ENCODE data around the gene PCSK5. TPM values are rescaled to one million over a fixed set of nuclear protein-coding genes. Genes with fewer than 3 reads are reported as not detected.

Gene PCSK5
- polyA plus RNA-seq, 1 experiment: 1.6 TPM

GRCh38 chr9:76087976-76088375 is 197.5 kb downstream of the PCSK5 start:
- no peak for DNase-seq (ENCODE audit: low read depth, low spot score)

DNA sequence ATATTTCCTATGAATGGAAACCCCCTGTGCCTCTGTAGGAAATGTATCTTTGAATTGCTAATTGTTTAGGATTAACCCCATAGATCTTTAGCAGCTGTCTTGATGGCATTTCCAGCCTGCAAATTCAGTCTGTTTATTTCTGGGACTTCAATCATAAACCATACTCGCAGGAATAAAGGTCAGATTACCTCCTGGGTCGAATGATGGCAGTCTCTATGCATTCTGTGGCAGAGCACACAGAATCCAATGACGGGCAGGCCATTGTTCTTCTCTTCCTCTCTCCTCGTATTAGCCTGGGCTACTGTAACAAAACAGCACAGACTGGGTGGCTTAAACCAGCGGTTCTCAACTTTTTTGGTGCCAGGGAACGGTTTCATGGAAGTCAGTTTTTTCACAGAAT is 199.9 kb downstream of the PCSK5 start:
- POLR2A ChIA-PET: no interaction called here

More at GRCh38 chr9:76087976-76088375, 197.5 kb downstream of the PCSK5 start:
- Histone ChIP-seq H3K9me3 (ENCODE audit: control insufficient read depth, insufficient read depth, low read length) (no peaks in the 10 kb centered on the region), H3K27ac (ENCODE audit: low read depth, low read length) (no peak overlapping the region), H3K27me3 (ENCODE audit: control insufficient read depth, insufficient read depth, low read length) (no peaks in the 10 kb centered on the region), H3K4me3 (ENCODE audit: low read depth, low read length) (no peak overlapping the region)
- ChIA-PET CTCF (interaction anchor here (2.0 kb wide), 1 partner anchor 214 kb away, joined by 15 read pairs; no protein-coding TSS in a partner anchor), POLR2A (no interaction called here)
- TF ChIP-seq CTCF (IDR thresholded peaks at IDR 0.05; ENCODE audit: low read depth, low read length): no peak

DNA sequence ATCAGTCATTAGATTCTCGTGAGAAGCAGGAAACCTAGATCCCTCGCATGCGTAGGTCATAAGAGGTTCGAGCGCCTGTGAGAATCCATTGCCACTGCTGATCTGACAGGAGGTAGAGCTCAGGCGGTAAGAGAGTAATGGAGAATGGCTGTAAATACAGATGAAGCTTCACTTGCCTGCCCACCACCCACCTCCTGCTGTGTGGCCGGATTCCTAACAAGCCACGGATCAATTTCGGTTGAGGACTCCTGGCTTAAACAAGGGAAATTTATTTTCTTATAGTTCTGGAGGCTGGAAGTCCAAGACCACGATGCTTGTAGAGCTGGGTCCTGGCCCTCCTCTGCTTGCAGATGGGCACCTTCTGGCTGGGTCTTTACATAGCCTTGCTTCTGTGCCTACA is 200.4 kb downstream of the PCSK5 start:
- ChIA-PET CTCF (interaction anchor here (1.1 kb wide), 1 partner anchor 23 kb away, joined by 4 read pairs; no protein-coding TSS in a partner anchor), POLR2A (no interaction called here)
- no peaks in the 10 kb centered on the region for H3K27me3 ChIP-seq (ENCODE audit: control insufficient read depth, insufficient read depth, low read length)
- H3K4me3 ChIP-seq (ENCODE audit: low read depth, low read length): no peak overlapping the region
- no peak for TF ChIP-seq CTCF (IDR thresholded peaks at IDR 0.05; ENCODE audit: low read depth, low read length)
- H3K9me3 ChIP-seq (ENCODE audit: control insufficient read depth, insufficient read depth, low read length): no peaks in the 10 kb centered on the region
- no peak overlapping the region for H3K27ac ChIP-seq (ENCODE audit: low read depth, low read length)
- no peak for DNase-seq (ENCODE audit: low read depth, low spot score)

More for the DNA sequence above, 199.9 kb downstream of the PCSK5 start:
- no peak overlapping the region for H3K27ac ChIP-seq (ENCODE audit: low read depth, low read length)
- no peaks in the 10 kb centered on the region for H3K27me3 ChIP-seq (ENCODE audit: control insufficient read depth, insufficient read depth, low read length)
- no peaks in the 10 kb centered on the region for H3K9me3 ChIP-seq (ENCODE audit: control insufficient read depth, insufficient read depth, low read length)
- CTCF ChIA-PET: interaction anchor here (1.1 kb wide), 1 partner anchor 24 kb away, joined by 4 read pairs; no protein-coding TSS in a partner anchor
- no peak for DNase-seq (ENCODE audit: low read depth, low spot score)
- no peak overlapping the region for H3K4me3 ChIP-seq (ENCODE audit: low read depth, low read length)
- TF ChIP-seq CTCF (IDR thresholded peaks at IDR 0.05; ENCODE audit: low read depth, low read length): no peak

GRCh38 chr9:76092572-76092971 is 202.1 kb downstream of the PCSK5 start:
- H3K9me3 ChIP-seq (ENCODE audit: control insufficient read depth, insufficient read depth, low read length): no peaks in the 10 kb centered on the region
- ChIA-PET POLR2A (no interaction called here), CTCF (interaction anchor here (1.1 kb wide), 1 partner anchor 9 kb away, joined by 3 read pairs; no protein-coding TSS in a partner anchor)
- DNase-seq (ENCODE audit: low read depth, low spot score): no peak
- H3K4me3 ChIP-seq (ENCODE audit: low read depth, low read length): no peak overlapping the region
- no peaks in the 10 kb centered on the region for H3K27me3 ChIP-seq (ENCODE audit: control insufficient read depth, insufficient read depth, low read length)
- no peak for TF ChIP-seq CTCF (IDR thresholded peaks at IDR 0.05; ENCODE audit: low read depth, low read length)
- H3K27ac ChIP-seq (ENCODE audit: low read depth, low read length): no peak overlapping the region

GRCh38 chr9:76095585-76095984 is 205.1 kb downstream of the PCSK5 start:
- CTCF ChIA-PET: no interaction called here
- DNase-seq (ENCODE audit: low read depth, low spot score): no peak
- no peaks in the 10 kb centered on the region for H3K27me3 ChIP-seq (ENCODE audit: control insufficient read depth, insufficient read depth, low read length)
- no peak overlapping the region for H3K4me3 ChIP-seq (ENCODE audit: low read depth, low read length)
- POLR2A ChIA-PET: no interaction called here
- no peaks in the 10 kb centered on the region for H3K9me3 ChIP-seq (ENCODE audit: control insufficient read depth, insufficient read depth, low read length)
- no peak overlapping the region for H3K27ac ChIP-seq (ENCODE audit: low read depth, low read length)
- TF ChIP-seq CTCF (IDR thresholded peaks at IDR 0.05; ENCODE audit: low read depth, low read length): no peak
